Smooth muscle cell (in vitro differentiated cells): ENCODE data around the gene CAVIN4. TPM values are rescaled to one million over a fixed set of nuclear protein-coding genes. Genes with fewer than 3 reads are reported as not detected.

Source experiments
- DNase-seq: peaks from one replicate; lab custom pipeline; 2025; ENCODE audit not compliant: unreplicated experiment; lab: John Stamatoyannopoulos, UW
- H2AFZ ChIP-seq: fragments of 200-600 bp; sonication (generic); 2 replicates; pipeline ENCODE4 v1.6.0; 2016; ENCODE audit warnings: antibody characterized with exemption, low read depth, mild to moderate bottlenecking
- H3F3A ChIP-seq: fragments of 200-600 bp; sonication (generic); 2 replicates; pipeline ENCODE4 v1.6.0; 2017; ENCODE audit warnings: antibody characterized with exemption, low read depth
- H3K27ac ChIP-seq: fragments of 200-600 bp; sonication (generic); 2 replicates; pipeline ENCODE4 v1.5.1; 2016; ENCODE audit warnings: low read depth, mild to moderate bottlenecking
- H3K27me3 ChIP-seq: fragments of 200-600 bp; sonication (generic); 2 replicates; pipeline ENCODE4 v1.6.1; 2016; ENCODE audit warnings: low read depth, mild to moderate bottlenecking
- H3K36me3 ChIP-seq: fragments of 200-600 bp; sonication (generic); 2 replicates; pipeline ENCODE4 v1.5.1; 2016; ENCODE audit warnings: low read depth
- H3K4me1 ChIP-seq: fragments of 200-600 bp; sonication (generic); 2 replicates; pipeline ENCODE4 v1.5.1; 2016; ENCODE audit warnings: low read depth
- H3K4me2 ChIP-seq: fragments of 200-600 bp; sonication (generic); 2 replicates; pipeline ENCODE4 v1.6.0; 2016; ENCODE audit warnings: mild to moderate bottlenecking
- H3K4me3 ChIP-seq: fragments of 200-600 bp; sonication (generic); 2 replicates; pipeline ENCODE4 v1.5.1; 2016; ENCODE audit warnings: mild to moderate bottlenecking
- H3K79me2 ChIP-seq: fragments of 200-600 bp; sonication (generic); 2 replicates; pipeline ENCODE4 v1.6.0; 2016; ENCODE audit warnings: low read depth, mild to moderate bottlenecking
- H3K9ac ChIP-seq: fragments of 200-600 bp; sonication (generic); 2 replicates; pipeline ENCODE4 v1.6.0; 2016; ENCODE audit warnings: low read depth
- H3K9me3 ChIP-seq: fragments of 200-600 bp; sonication (generic); replicated peaks from 2 replicates; pipeline ENCODE4 v1.5.1; 2016; ENCODE audit warnings: low read depth
- H4K20me1 ChIP-seq: fragments of 200-600 bp; sonication (generic); 2 replicates; pipeline ENCODE4 v1.6.0; 2016; ENCODE audit warnings: low read depth
- WGBS: methylation state at CpG from one replicate; pipeline ENCODE4 v1.1.7; 2016; ENCODE audit warnings: low lambda C conversion rate; 5-methylcytosine and 5-hydroxymethylcytosine counted together
- polyA plus RNA-seq: library from polyadenylated mRNA; unstranded; fragments of >200 nt; fragmentation: Nextera tagmentation; extraction: Ambion mirVana; gene quantifications from 2 replicates; pipeline ENCODE4 v1.2.1, GENCODE V29; 2016
- total RNA-seq: library from RNA; depleted of rRNA; stranded (reverse); fragments of >200 nt; gene quantifications from 2 replicates; pipeline ENCODE4 v1.2.3, GENCODE V29; 2014
- TF ChIP-seq, protein P1 (sequence below): fragments of 200-600 bp; sonication (generic); IDR thresholded peaks from 2 replicates; pipeline ENCODE4 v1.5.1; 2017; ENCODE audit warnings: borderline replicate concordance, mild to moderate bottlenecking, antibody characterized with exemption; ENCODE audit not compliant: insufficient read depth, poor library complexity, severe bottlenecking

CAVIN4 gene
- total and polyA plus RNA-seq, 2 experiments from 2014 or later = 1.6 to 4.2 TPM

DNA sequence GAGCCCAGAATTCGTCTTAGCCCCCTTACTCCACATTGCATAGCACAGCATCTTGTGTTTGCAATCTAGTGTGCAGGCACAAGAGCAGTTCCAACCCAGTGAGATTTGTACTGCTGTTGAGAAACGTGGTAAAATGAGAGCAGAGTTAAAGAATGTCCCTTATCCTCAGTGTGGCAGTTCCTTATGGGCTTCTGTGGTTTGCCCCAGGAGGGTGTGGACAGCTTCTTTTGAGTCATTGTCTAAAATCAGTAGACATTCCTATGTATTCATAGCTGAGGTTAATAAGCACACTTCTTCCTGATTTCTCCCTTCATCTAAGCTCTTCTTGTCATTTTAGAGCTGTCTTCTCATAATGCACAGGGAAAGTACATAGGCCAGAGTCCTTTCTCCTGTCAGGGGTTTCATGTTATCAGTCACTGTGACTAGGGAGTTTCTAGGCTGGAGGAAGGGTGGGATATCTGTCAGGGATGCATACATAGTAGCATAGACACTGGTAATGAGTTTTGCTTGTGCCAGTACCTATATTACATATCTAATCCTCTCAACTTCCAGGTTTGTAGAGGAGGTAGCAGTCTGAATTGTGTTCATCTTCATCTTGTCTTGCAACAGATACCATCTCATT is 2.0 kb upstream of the CAVIN4 start:
- peak overlapping the region; percentile 68 for H3K27ac ChIP-seq
- H3K4me2 ChIP-seq = peak overlapping the region; percentile 80
- no peak for DNase-seq

DNA sequence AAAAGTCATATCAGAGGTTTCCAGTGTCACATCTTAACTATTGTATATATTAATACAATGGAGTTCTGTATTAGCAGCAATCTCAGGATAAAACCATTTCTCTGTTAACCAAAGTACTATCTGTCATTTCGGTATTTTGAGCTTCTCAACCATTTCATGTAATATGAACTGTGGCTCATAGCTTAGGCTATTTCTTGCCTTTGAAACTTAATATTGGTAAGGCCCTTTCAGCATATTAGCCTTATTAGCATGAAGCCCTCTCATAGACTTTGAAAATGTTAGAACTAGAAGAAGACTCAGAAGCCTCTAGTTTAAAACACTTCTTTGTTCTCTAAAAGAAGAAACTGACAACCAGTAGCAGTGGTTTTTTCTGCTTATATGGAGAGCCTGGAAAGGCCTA is 731 bp downstream of the CAVIN4 start:
- no peaks in the 10 kb centered on the region for H3K27me3 ChIP-seq
- no peak overlapping the region for H3K9ac ChIP-seq
- 100% methylated on average over 1 of the region's 1 CpG for WGBS
- H2AFZ ChIP-seq = no peak overlapping the region
- H4K20me1 ChIP-seq = no peaks in the 10 kb centered on the region
- H3K27ac ChIP-seq = peak overlapping the region; percentile 68
- DNase-seq = no peak
- H3K36me3 ChIP-seq = no peaks in the 10 kb centered on the region
- H3K9me3 ChIP-seq = no peaks in the 10 kb centered on the region
- peak overlapping the region; percentile 80 for H3K4me2 ChIP-seq
- peaks cover 27% of the 10 kb centered on the region for H3K4me1 ChIP-seq
- no peaks in the 10 kb centered on the region for H3F3A ChIP-seq
- TF ChIP-seq, protein P1, sequence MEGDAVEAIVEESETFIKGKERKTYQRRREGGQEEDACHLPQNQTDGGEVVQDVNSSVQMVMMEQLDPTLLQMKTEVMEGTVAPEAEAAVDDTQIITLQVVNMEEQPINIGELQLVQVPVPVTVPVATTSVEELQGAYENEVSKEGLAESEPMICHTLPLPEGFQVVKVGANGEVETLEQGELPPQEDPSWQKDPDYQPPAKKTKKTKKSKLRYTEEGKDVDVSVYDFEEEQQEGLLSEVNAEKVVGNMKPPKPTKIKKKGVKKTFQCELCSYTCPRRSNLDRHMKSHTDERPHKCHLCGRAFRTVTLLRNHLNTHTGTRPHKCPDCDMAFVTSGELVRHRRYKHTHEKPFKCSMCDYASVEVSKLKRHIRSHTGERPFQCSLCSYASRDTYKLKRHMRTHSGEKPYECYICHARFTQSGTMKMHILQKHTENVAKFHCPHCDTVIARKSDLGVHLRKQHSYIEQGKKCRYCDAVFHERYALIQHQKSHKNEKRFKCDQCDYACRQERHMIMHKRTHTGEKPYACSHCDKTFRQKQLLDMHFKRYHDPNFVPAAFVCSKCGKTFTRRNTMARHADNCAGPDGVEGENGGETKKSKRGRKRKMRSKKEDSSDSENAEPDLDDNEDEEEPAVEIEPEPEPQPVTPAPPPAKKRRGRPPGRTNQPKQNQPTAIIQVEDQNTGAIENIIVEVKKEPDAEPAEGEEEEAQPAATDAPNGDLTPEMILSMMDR = no peak
- no peaks in the 10 kb centered on the region for H3K79me2 ChIP-seq
- no peak overlapping the region for H3K4me3 ChIP-seq

More for the DNA sequence above, 2.0 kb upstream of the CAVIN4 start:
- TF ChIP-seq, protein P1 = no peak
- H3K4me3 ChIP-seq = no peak overlapping the region
- peaks cover 27% of the 10 kb centered on the region for H3K4me1 ChIP-seq
- H3K9ac ChIP-seq = no peak overlapping the region
- WGBS = 28% methylated on average over 2 of the region's 2 CpGs
- no peaks in the 10 kb centered on the region for H3K79me2 ChIP-seq
- H4K20me1 ChIP-seq = no peaks in the 10 kb centered on the region
- no peaks in the 10 kb centered on the region for H3K9me3 ChIP-seq
- H3K27me3 ChIP-seq = no peaks in the 10 kb centered on the region
- no peak overlapping the region for H2AFZ ChIP-seq
- no peaks in the 10 kb centered on the region for H3F3A ChIP-seq
- H3K36me3 ChIP-seq = no peaks in the 10 kb centered on the region

DNA sequence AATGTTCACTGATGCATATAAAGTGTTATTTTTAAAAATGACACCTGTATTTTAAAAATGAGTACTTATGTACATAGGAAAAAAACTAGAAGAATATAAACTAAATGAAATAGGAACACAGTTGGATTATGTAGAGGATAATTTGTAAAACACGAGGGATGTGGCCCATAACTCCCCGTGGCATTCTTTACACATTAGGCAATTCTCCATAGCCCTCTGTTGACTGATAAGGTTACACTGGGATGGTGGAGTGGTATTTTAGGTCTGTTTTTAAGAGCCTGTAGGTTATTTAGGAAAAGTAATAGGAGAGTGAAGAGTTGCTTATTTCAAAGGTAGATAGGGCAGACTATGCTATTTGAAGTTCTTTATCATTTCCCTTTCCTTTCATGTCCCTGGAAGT is 1.8 kb downstream of the CAVIN4 start:
- H3K4me2 ChIP-seq = peak overlapping the region; percentile 80
- H3K79me2 ChIP-seq = no peaks in the 10 kb centered on the region
- H3K27me3 ChIP-seq = no peaks in the 10 kb centered on the region
- no peak overlapping the region for H2AFZ ChIP-seq
- peaks cover 27% of the 10 kb centered on the region for H3K4me1 ChIP-seq
- H4K20me1 ChIP-seq = no peaks in the 10 kb centered on the region
- TF ChIP-seq, protein P1 = no peak
- peak overlapping the region; percentile 68 for H3K27ac ChIP-seq
- H3K36me3 ChIP-seq = no peaks in the 10 kb centered on the region
- H3K4me3 ChIP-seq = no peak overlapping the region
- no peaks in the 10 kb centered on the region for H3K9me3 ChIP-seq
- 22% methylated on average over 2 of the region's 2 CpGs for WGBS
- H3K9ac ChIP-seq = no peak overlapping the region
- no peak for DNase-seq
- no peaks in the 10 kb centered on the region for H3F3A ChIP-seq

DNA sequence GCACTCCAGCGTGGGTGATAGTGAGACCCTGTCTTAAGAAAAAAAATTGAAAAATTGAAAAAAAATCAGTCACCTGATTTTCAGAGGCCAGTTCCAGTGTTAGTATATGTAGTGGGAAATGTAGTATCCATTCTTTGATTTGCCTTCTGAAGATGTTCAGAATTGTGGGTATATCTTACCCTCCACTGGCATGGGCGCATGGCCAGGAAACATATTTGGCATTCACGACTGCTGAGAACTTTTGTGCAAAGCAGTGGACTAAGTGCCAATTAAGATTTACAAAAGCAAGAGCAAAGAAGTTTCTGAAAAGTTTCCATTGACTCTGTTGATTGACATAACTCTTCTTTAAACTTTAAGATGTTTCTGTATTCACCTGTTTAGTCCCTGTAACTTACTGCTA is 2.4 kb downstream of the CAVIN4 start:
- TF ChIP-seq, protein P1 = no peak
- H3K4me2 ChIP-seq = peak overlapping the region; percentile 80
- H3K36me3 ChIP-seq = no peaks in the 10 kb centered on the region
- H3K9ac ChIP-seq = no peak overlapping the region
- H3K4me1 ChIP-seq = peaks cover 26% of the 10 kb centered on the region
- H3K4me3 ChIP-seq = no peak overlapping the region
- 99% methylated on average over 3 of the region's 3 CpGs for WGBS
- H3K9me3 ChIP-seq = no peaks in the 10 kb centered on the region
- no peaks in the 10 kb centered on the region for H3F3A ChIP-seq
- no peak for DNase-seq
- no peak overlapping the region for H2AFZ ChIP-seq
- H3K79me2 ChIP-seq = no peaks in the 10 kb centered on the region
- no peak overlapping the region for H3K27ac ChIP-seq
- no peaks in the 10 kb centered on the region for H3K27me3 ChIP-seq
- no peaks in the 10 kb centered on the region for H4K20me1 ChIP-seq
